Smooth muscle cell (in vitro differentiated cells): ENCODE measurements around the gene MAPK1. TPM values are rescaled to one million over a fixed set of nuclear protein-coding genes. Genes with fewer than 3 reads are reported as not detected.
"Not testable (repeated sequence)": the region's sequence is repeated elsewhere in the genome, so short reads cannot be mapped to it uniquely, and the experiment has no call there.

Experiments
- DNase-seq: peaks from one replicate; lab custom pipeline; 2025; ENCODE audit not compliant: unreplicated experiment; lab: John Stamatoyannopoulos, UW
- H2AFZ ChIP-seq: fragments of 200-600 bp; sonication (generic); 2 replicates; pipeline ENCODE4 v1.6.0; 2016; ENCODE audit warnings: antibody characterized with exemption, low read depth, mild to moderate bottlenecking
- H3F3A ChIP-seq: fragments of 200-600 bp; sonication (generic); 2 replicates; pipeline ENCODE4 v1.6.0; 2017; ENCODE audit warnings: antibody characterized with exemption, low read depth
- H3K27ac ChIP-seq: fragments of 200-600 bp; sonication (generic); 2 replicates; pipeline ENCODE4 v1.5.1; 2016; ENCODE audit warnings: low read depth, mild to moderate bottlenecking
- H3K27me3 ChIP-seq: fragments of 200-600 bp; sonication (generic); 2 replicates; pipeline ENCODE4 v1.6.1; 2016; ENCODE audit warnings: low read depth, mild to moderate bottlenecking
- H3K36me3 ChIP-seq: fragments of 200-600 bp; sonication (generic); 2 replicates; pipeline ENCODE4 v1.5.1; 2016; ENCODE audit warnings: low read depth
- H3K4me1 ChIP-seq: fragments of 200-600 bp; sonication (generic); 2 replicates; pipeline ENCODE4 v1.5.1; 2016; ENCODE audit warnings: low read depth
- H3K4me2 ChIP-seq: fragments of 200-600 bp; sonication (generic); 2 replicates; pipeline ENCODE4 v1.6.0; 2016; ENCODE audit warnings: mild to moderate bottlenecking
- H3K4me3 ChIP-seq: fragments of 200-600 bp; sonication (generic); 2 replicates; pipeline ENCODE4 v1.5.1; 2016; ENCODE audit warnings: mild to moderate bottlenecking
- H3K79me2 ChIP-seq: fragments of 200-600 bp; sonication (generic); 2 replicates; pipeline ENCODE4 v1.6.0; 2016; ENCODE audit warnings: low read depth, mild to moderate bottlenecking
- H3K9ac ChIP-seq: fragments of 200-600 bp; sonication (generic); 2 replicates; pipeline ENCODE4 v1.6.0; 2016; ENCODE audit warnings: low read depth
- H3K9me3 ChIP-seq: fragments of 200-600 bp; sonication (generic); replicated peaks from 2 replicates; pipeline ENCODE4 v1.5.1; 2016; ENCODE audit warnings: low read depth
- H4K20me1 ChIP-seq: fragments of 200-600 bp; sonication (generic); 2 replicates; pipeline ENCODE4 v1.6.0; 2016; ENCODE audit warnings: low read depth
- WGBS: methylation state at CpG from one replicate; pipeline ENCODE4 v1.1.7; 2016; ENCODE audit warnings: low lambda C conversion rate; 5-methylcytosine and 5-hydroxymethylcytosine counted together
- polyA plus RNA-seq: library from polyadenylated mRNA; unstranded; fragments of >200 nt; fragmentation: Nextera tagmentation; extraction: Ambion mirVana; gene quantifications from 2 replicates; pipeline ENCODE4 v1.2.1, GENCODE V29; 2016
- total RNA-seq: library from RNA; depleted of rRNA; stranded (reverse); fragments of >200 nt; gene quantifications from 2 replicates; pipeline ENCODE4 v1.2.3, GENCODE V29; 2014
- TF ChIP-seq, protein P1 (sequence below): fragments of 200-600 bp; sonication (generic); IDR thresholded peaks from 2 replicates; pipeline ENCODE4 v1.5.1; 2017; ENCODE audit warnings: borderline replicate concordance, mild to moderate bottlenecking, antibody characterized with exemption; ENCODE audit not compliant: insufficient read depth, poor library complexity, severe bottlenecking

The MAPK1 gene
- total and polyA plus RNA-seq, 2 experiments from 2014 or later, result 57.1 to 62.3 TPM

- H4K20me1 ChIP-seq, result no peaks in the 10 kb centered on the region
- H3K27me3 ChIP-seq, result no peaks in the 10 kb centered on the region
- TF ChIP-seq, protein P1, sequence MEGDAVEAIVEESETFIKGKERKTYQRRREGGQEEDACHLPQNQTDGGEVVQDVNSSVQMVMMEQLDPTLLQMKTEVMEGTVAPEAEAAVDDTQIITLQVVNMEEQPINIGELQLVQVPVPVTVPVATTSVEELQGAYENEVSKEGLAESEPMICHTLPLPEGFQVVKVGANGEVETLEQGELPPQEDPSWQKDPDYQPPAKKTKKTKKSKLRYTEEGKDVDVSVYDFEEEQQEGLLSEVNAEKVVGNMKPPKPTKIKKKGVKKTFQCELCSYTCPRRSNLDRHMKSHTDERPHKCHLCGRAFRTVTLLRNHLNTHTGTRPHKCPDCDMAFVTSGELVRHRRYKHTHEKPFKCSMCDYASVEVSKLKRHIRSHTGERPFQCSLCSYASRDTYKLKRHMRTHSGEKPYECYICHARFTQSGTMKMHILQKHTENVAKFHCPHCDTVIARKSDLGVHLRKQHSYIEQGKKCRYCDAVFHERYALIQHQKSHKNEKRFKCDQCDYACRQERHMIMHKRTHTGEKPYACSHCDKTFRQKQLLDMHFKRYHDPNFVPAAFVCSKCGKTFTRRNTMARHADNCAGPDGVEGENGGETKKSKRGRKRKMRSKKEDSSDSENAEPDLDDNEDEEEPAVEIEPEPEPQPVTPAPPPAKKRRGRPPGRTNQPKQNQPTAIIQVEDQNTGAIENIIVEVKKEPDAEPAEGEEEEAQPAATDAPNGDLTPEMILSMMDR, result no peak
- no peak overlapping the region for H3K9ac ChIP-seq
- H3F3A ChIP-seq, result no peaks in the 10 kb centered on the region
- H3K4me3 ChIP-seq, result no peak overlapping the region
- no peak overlapping the region for H3K27ac ChIP-seq
- H3K4me1 ChIP-seq, result no peaks in the 10 kb centered on the region
- no peak overlapping the region for H3K4me2 ChIP-seq
- H3K9me3 ChIP-seq, result no peaks in the 10 kb centered on the region
- DNase-seq, result no peak
- H2AFZ ChIP-seq, result no peak overlapping the region
- H3K79me2 ChIP-seq, result no peaks in the 10 kb centered on the region
- no peaks in the 10 kb centered on the region for H3K36me3 ChIP-seq
Observed at GRCh38 chr22:21887841-21888240, 20.4 kb upstream of the MAPK1 start.

DNA sequence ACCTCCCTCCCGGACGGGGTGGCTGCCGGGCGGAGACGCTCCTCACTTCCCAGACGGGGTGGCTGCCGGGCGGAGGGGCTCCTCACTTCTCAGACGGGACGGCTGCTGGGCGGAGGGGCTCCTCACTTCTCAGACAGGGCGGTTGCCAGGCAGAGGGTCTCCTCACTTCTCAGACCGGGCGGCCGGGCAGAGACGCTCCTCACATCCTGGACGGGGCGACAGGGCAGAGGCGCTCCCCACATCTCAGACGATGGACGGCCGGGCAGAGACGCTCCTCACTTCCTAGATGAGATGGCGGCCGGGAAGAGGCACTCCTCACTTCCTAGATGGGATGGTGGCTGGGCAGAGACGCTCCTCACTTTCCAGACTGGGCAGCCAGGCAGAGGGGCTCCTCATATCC lies 16.5 kb upstream of the MAPK1 start:
- DNase-seq, H3K36me3 ChIP-seq, H2AFZ ChIP-seq, H3K4me1 ChIP-seq, H3K4me3 ChIP-seq, H3K9ac ChIP-seq, H3F3A ChIP-seq, H4K20me1 ChIP-seq, H3K4me2 ChIP-seq, H3K27ac ChIP-seq, H3K9me3 ChIP-seq, H3K27me3 ChIP-seq, H3K79me2 ChIP-seq: not testable (repeated sequence)
- WGBS, result over 99% methylated on average over 17 of the region's 26 CpGs

GRCh38 chr22:21882754-21883333 lies 15.4 kb upstream of the MAPK1 start:
- not testable (repeated sequence) for H3K36me3 ChIP-seq, H3K27me3 ChIP-seq, H4K20me1 ChIP-seq, H3K4me2 ChIP-seq, H3K4me1 ChIP-seq, H3K4me3 ChIP-seq, H3F3A ChIP-seq, H3K27ac ChIP-seq, H3K9ac ChIP-seq, H3K79me2 ChIP-seq, H3K9me3 ChIP-seq, DNase-seq, H2AFZ ChIP-seq
- 51% methylated on average over 6 of the region's 7 CpGs for WGBS

DNA sequence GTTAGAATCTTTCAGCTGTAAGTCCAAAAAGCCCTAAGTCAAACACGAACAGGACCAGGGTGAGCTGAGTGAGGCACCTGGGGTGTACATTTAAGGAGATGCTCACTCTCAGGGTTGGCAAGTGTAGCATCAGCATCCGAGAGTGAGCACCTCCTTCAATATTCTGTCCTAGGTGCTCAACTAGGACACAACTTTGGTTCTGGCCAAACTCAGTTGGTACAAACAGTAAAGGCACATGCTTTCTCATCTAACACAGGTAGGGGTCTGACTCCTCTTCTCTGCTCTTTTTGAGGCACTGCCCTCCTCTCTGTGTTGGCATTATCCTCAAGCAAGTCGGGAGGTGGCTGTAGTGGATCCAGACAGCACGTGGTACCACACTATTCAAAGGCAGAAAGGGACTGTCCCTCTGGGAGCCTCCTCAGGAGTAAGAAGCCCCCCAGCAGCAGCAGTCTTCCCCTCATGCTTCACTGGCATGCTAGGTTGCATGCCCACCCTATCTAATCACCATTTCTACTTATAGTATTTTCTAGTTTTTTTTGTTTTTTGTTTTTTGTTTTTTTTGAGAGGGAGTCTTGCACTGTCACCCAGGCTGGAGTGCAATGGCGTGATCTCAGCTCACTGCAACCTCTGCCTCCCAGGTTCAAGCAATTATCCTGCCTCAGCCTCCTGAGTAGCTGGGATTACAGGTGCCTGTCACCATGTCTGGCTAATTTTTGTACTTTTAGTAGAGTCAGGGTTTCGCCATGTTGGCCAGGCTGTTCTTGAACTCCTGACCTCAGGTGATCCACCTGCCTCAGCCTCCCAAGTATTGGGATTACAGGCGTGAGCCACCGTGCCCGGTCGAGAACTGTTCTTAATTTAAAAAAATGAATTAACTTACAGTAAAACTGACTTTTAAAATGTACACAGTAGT lies 14.7 kb upstream of the MAPK1 start:
- H3K4me2 ChIP-seq, result no peak overlapping the region
- no peaks in the 10 kb centered on the region for H3K79me2 ChIP-seq
- WGBS, result 89% methylated on average over 10 of the region's 10 CpGs
- no peaks in the 10 kb centered on the region for H3K27me3 ChIP-seq
- H3K27ac ChIP-seq, result no peak overlapping the region
- no peaks in the 10 kb centered on the region for H3K36me3 ChIP-seq
- DNase-seq, result no peak
- no peak overlapping the region for H3K4me3 ChIP-seq
- H3K4me1 ChIP-seq, result no peaks in the 10 kb centered on the region
- TF ChIP-seq, protein P1, result no peak
- H3F3A ChIP-seq, result no peaks in the 10 kb centered on the region
- H3K9ac ChIP-seq, result no peak overlapping the region
- H3K9me3 ChIP-seq, result no peaks in the 10 kb centered on the region
- H4K20me1 ChIP-seq, result no peaks in the 10 kb centered on the region
- H2AFZ ChIP-seq, result no peak overlapping the region
